H1 (cell line): Measurements from ENCODE around the gene SLC5A9. TPM values are rescaled to one million over a fixed set of nuclear protein-coding genes. Genes with fewer than 3 reads are reported as not detected.

ENCODE experiments used
- BCL11A ChIP-seq, 2 experiments: IDR thresholded peaks; one replicate each; pipeline ENCODE4 v1.6.1; 2011; ENCODE audit warnings: low read depth in 2 of 2, low read length in 2 of 2, mild to moderate bottlenecking in 2 of 2
- EZH2 ChIP-seq: fragments of 200-600 bp; sonication (generic); IDR thresholded peaks from 2 replicates; pipeline ENCODE4 v1.7.1; 2012; ENCODE audit warnings: low read depth, mild to moderate bottlenecking, moderate library complexity, low read length, inconsistent platforms; ENCODE audit not compliant: severe bottlenecking
- RAD21 ChIP-seq, 2 experiments: IDR thresholded peaks in 1 of 2; conservative IDR thresholded peaks in 1 of 2; 2 replicates each; pipeline ENCODE4 v1.6.1; 2011; ENCODE audit warnings: low read depth in 2 of 2, low read length in 2 of 2, improper control_type of control experiment in 1 of 2, inconsistent platforms in 1 of 2, mild to moderate bottlenecking in 1 of 2, moderate library complexity in 1 of 2
- polyA plus RNA-seq, 7 experiments: library from polyadenylated mRNA; depleted of rRNA in 3 of 7; stranded (reverse) in 5 of 7; unstranded in 2 of 7; fragments of >200 nt in 5 of 7; fragments of 200-250 nt in 2 of 7; gene quantifications; 1 replicate in 5 of 7; 2 replicates in 1 of 7; 4 replicates in 1 of 7; pipeline versions ENCODE4 v1.2.1 to v1.2.3, GENCODE V29; 2011 to 2013; ENCODE audit warnings: missing spikeins in 2 of 7, mixed read lengths in 2 of 7
- total RNA-seq: library from RNA; stranded (reverse); fragmentation: NEBNext Ultra II Directional; extraction: Animal tissue kit (Norgen Biotek cat#: 25700); gene quantifications from 2 replicates; pipeline ENCODE4 v1.2.1, GENCODE V29; 2021

Gene SLC5A9
- total and polyA plus RNA-seq, 2 of the 8 experiments (the other 6 are each of a cell fraction or from before 2014, with no cell fraction given): 0.03 TPM; not detected in 1

DNA sequence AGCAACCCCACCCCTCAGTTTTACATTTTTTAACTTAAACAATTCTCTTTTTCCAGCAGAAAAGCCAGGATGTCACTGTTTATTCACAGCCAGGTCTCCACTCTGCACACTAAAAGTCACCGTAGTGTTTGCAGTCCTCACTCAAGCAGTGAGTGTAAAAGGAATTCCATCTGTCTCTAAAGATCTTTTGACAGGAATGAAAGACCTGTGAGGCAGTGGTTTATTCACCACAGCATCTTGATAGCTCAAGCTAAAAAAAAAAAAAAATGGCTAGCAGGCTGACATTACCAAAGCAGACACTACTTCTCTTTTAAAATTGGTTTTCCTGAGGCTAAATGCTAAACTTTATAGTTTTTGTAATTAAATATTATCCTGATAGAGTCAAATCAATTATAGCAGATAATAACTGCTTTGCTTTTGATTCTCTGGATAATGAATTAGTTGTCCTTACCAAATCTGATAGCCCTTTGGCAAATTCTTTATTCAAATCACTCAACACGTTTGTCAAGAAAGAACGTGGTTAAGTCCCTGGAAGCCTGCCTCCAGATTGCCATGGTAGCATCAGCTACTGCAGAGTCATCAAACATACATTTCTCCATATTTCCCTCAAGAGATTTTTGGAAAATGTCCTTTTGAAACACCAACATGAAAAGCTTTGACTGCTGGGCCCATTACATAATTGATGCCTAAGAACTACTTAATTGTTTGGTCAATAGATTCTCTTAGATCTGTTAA, 22.2 kb upstream of the SLC5A9 start (continued):
- TF ChIP-seq BCL11A (IDR thresholded peaks at IDR 0.05; ENCODE audit: low read depth in 2 of 2, low read length in 2 of 2) (no peak), EZH2 (no peak), RAD21 (IDR thresholded peaks at IDR 0.05 in 1 of 2, conservative IDR thresholded peaks at IDR 0.05 in 1 of 2; ENCODE audit: low read depth in 2 of 2, low read length in 2 of 2) (no peak)
